ENCODE results near the gene RNF130. TPM values are rescaled to one million over a fixed set of nuclear protein-coding genes. Genes with fewer than 3 reads are reported as not detected.

RNF130 gene
- total and polyA plus RNA-seq, 2 of the 13 experiments (the other 11 are each of a cell fraction or from before 2014, with no cell fraction given), result 28.2 to 28.3 TPM

DNA sequence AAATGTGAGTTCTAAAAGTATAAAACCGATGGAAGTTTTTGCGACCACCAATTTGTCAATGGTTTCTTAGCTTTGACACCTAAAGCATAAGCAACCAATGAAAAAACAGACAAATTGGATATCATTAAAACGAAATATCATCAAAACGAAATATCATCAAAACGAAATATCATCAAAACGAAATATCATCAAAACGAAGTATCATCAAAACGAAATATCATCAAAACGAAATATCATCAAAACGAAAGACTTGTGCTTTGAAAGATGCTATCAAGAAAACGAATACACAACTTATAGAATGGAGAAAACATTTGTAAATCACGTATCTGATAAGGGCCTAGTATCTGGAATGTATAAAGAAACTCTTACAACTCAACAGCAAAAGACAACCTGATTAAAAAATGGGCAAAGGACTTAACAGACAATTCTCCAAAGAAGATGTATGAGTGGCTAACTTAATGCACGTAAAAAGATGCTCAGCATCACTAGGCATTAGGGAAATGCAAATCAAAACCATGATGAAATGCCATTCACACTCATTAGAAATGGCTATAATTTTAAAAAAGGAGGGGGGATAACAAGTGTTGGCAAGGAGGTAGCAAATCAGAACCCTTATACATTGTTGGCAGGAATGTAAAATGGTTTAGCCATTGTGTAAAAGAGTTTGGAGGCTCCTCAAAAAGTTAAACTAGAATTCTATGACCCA, 134.4 kb downstream of the RNF130 start:
- intact Hi-C loops (cut with micrococcal nuclease; ENCODE audit: unreplicated experiment), result no loop called here
- Histone ChIP-seq H4K20me1 (ENCODE audit: insufficient read depth, low read length) (no peaks in the 10 kb centered on the region), H2AFZ (ENCODE audit: low read length) (no peak overlapping the region), H3K9ac (ENCODE audit: insufficient read depth, low read depth, low read length) (no peak overlapping the region), H3K4me2 (ENCODE audit: low read depth, low read length) (no peak overlapping the region), H3K4me1 (ENCODE audit: insufficient read depth, low read length) (no peaks in the 10 kb centered on the region), H3K9me3 (ENCODE audit: low read length) (no peaks in the 10 kb centered on the region), H3K36me3 (replicated peaks in 1 of 2; ENCODE audit: control insufficient read depth in 1 of 2, insufficient read depth in 2 of 2, low read length in 2 of 2) (no peaks in the 10 kb centered on the region), H3K79me2 (ENCODE audit: insufficient read depth, low read length) (no peaks in the 10 kb centered on the region), H3K27me3 (ENCODE audit: control insufficient read depth in 1 of 2, insufficient read depth in 2 of 2, low read length in 2 of 2) (no peaks in the 10 kb centered on the region), H3K27ac (ENCODE audit: extremely low read length, insufficient read depth, low read length) (no peak overlapping the region), H3K4me3 (replicated peaks in 1 of 3; ENCODE audit: insufficient read depth in 1 of 3, low read depth in 2 of 3, low read length in 3 of 3) (no peak overlapping the region)
- CTCF ChIA-PET (ENCODE audit: low intra/inter-chr PET ratio, low total read pairs), result no interaction called here
- no peak for DNase-seq (ENCODE audit: low spot score)
- TF ChIP-seq MAFF (IDR thresholded peaks at IDR 0.05; ENCODE audit: low read depth, low read length), result peak; percentile 41; the same call in 1 of the 2 replicates
- no peak for TF ChIP-seq ZBTB21 (CRISPR knock-in tag; IDR thresholded peaks at IDR 0.05)
- peak; percentile 79 for TF ChIP-seq CBX2 (IDR thresholded peaks at IDR 0.05; ENCODE audit: low read depth, low read length)
- no peak for TF ChIP-seq CBX2 (CRISPR knock-in tag; IDR thresholded peaks at IDR 0.05; ENCODE audit: low read depth)
- no peak for TF ChIP-seq ZBTB25 (CRISPR knock-in tag; IDR thresholded peaks at IDR 0.05)
- POLR2A ChIA-PET, result no interaction called here
- FAIRE-seq, result no peak
- WGBS (ENCODE audit: low lambda C conversion rate), result 23% methylated on average over 13 of the region's 13 CpGs
- in situ Hi-C loops (cut with HindIII; ENCODE audit: extremely low pct_ligation_motif_present, low pct_unique_long_range_greater_than_20kb), result no loop called here
- no peak for ATAC-seq
- no TSS peak for BruUV-seq (replicated peaks)

GRCh38 chr5:179930788-179931473, 140.6 kb downstream of the RNF130 start:
- in situ Hi-C loops (cut with HindIII; ENCODE audit: extremely low pct_ligation_motif_present, low pct_unique_long_range_greater_than_20kb) (no loop called here), intact Hi-C loops (cut with micrococcal nuclease; ENCODE audit: unreplicated experiment) (no loop called here)
- Histone ChIP-seq H3K9me3 (ENCODE audit: low read length) (no peaks in the 10 kb centered on the region), H3K4me2 (ENCODE audit: low read depth, low read length) (no peak overlapping the region), H2AFZ (ENCODE audit: low read length) (no peak overlapping the region), H3K79me2 (ENCODE audit: insufficient read depth, low read length) (no peaks in the 10 kb centered on the region), H3K4me3 (replicated peaks in 1 of 3; ENCODE audit: insufficient read depth in 1 of 3, low read depth in 2 of 3, low read length in 3 of 3) (no peak overlapping the region), H3K36me3 (replicated peaks in 1 of 2; ENCODE audit: control insufficient read depth in 1 of 2, insufficient read depth in 2 of 2, low read length in 2 of 2) (no peaks in the 10 kb centered on the region), H3K27ac (ENCODE audit: extremely low read length, insufficient read depth, low read length) (no peak overlapping the region), H3K27me3 (ENCODE audit: control insufficient read depth in 1 of 2, insufficient read depth in 2 of 2, low read length in 2 of 2) (no peaks in the 10 kb centered on the region), H3K9ac (ENCODE audit: insufficient read depth, low read depth, low read length) (no peak overlapping the region), H3K4me1 (ENCODE audit: insufficient read depth, low read length) (no peaks in the 10 kb centered on the region), H4K20me1 (ENCODE audit: insufficient read depth, low read length) (no peaks in the 10 kb centered on the region)
- ChIA-PET CTCF (ENCODE audit: low intra/inter-chr PET ratio, low total read pairs) (no interaction called here), POLR2A (no interaction called here)
- WGBS (ENCODE audit: low lambda C conversion rate), result 80% methylated on average over 8 of the region's 8 CpGs
- no peak for ATAC-seq
- no peak for FAIRE-seq
- no peak for DNase-seq (ENCODE audit: low spot score)
- no peak for TF ChIP-seq SP1 (IDR thresholded peaks at IDR 0.05)
- TF ChIP-seq SP1 (CRISPR knock-in tag; IDR thresholded peaks at IDR 0.05), result no peak
- TF ChIP-seq ZNF207 (IDR thresholded peaks at IDR 0.05; ENCODE audit: borderline replicate concordance), result no peak
- TF ChIP-seq, protein P1, sequence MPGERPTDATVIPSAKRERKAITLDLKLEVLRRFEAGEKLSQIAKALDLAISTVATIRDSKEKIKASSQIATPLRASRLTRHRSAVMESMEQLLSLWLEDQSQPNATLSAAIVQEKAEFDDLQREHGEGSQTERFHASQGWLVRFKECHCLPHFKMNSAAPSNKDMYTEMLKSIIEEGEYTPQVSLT (CRISPR knock-in tag; IDR thresholded peaks at IDR 0.05; ENCODE audit: borderline replicate concordance, low read depth), result no peak
- no peak for TF ChIP-seq SRSF9 (IDR thresholded peaks at IDR 0.05; ENCODE audit: borderline replicate concordance, insufficient read depth, low read depth, low read length, poor library complexity, severe bottlenecking)
- TF ChIP-seq ZC3H4 (CRISPR knock-in tag; IDR thresholded peaks at IDR 0.05; ENCODE audit: borderline replicate concordance), result no peak
- TF ChIP-seq, protein P2, sequence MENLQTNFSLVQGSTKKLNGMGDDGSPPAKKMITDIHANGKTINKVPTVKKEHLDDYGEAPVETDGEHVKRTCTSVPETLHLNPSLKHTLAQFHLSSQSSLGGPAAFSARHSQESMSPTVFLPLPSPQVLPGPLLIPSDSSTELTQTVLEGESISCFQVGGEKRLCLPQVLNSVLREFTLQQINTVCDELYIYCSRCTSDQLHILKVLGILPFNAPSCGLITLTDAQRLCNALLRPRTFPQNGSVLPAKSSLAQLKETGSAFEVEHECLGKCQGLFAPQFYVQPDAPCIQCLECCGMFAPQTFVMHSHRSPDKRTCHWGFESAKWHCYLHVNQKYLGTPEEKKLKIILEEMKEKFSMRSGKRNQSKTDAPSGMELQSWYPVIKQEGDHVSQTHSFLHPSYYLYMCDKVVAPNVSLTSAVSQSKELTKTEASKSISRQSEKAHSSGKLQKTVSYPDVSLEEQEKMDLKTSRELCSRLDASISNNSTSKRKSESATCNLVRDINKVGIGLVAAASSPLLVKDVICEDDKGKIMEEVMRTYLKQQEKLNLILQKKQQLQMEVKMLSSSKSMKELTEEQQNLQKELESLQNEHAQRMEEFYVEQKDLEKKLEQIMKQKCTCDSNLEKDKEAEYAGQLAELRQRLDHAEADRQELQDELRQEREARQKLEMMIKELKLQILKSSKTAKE (CRISPR knock-in tag; IDR thresholded peaks at IDR 0.05; ENCODE audit: borderline replicate concordance), result no peak
- TF ChIP-seq CBX5 (CRISPR knock-in tag; IDR thresholded peaks at IDR 0.05; ENCODE audit: borderline replicate concordance), result no peak
- BruUV-seq (replicated peaks), result no TSS peak
